ENCODE data around the gene IQCE.

- TF ChIP-seq CTCF (IDR thresholded peaks at IDR 0.05; ENCODE audit: poor library complexity) (no peak), EZH2phosphoT487 (IDR thresholded peaks at IDR 0.05; ENCODE audit: low read depth, severe bottlenecking, unreplicated experiment) (no peak)
Observed at GRCh38 chr7:2639181-2639681, 80.5 kb downstream of the IQCE start.
